ENCODE results near the gene RUNX1. TPM values are rescaled to one million over a fixed set of nuclear protein-coding genes. Genes with fewer than 3 reads are reported as not detected.

Gene RUNX1
- total RNA-seq, 1 experiment from 2014 or later: 95.4 TPM

DNA sequence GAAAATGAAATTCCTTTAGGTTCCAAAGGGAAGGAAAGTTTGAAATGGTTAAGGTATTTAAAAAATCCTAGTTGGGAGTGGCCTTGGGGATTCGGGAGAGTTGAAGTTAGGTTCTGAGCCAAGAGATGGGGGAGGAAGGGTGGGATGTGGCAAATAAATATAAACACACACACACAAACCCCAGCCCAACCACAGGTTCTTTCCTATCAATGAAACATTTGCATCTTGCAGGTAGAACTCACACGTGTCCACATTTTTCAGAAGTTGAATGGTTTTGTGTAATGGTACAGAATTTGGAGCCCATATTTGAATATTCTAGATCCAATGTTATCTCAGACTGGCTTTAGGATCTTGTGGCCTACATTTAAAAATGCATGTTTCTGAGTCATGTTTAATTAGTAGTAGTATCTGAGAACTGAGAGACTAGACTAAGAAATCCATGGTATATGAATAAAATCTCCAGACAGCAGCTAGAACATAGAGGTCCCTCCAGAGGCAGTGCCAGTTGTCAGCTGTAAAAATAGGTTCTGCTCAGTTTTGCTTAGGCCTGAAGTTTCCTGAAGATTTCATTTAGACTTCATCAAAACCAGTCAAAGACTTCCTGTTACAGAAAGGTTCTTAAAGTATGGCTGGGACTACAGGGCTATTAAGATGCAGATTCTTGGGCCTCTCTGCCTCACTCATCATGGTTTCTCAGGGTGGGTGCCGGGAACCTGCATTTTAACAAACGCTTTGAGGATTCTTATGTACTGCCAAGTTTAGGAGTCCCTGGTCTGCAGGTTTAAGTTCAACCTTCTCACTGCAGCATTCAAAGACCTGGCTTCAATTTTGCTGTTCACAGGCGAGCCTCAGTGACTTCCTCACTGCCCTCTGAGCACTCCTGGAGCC lies 21.3 kb downstream of the RUNX1 start:
- no TSS peak for BruUV-seq (replicated peaks)
- Mint-ChIP-seq H3K36me3 (ENCODE audit: insufficient read depth, unreplicated experiment) (peaks cover 9% of the 10 kb centered on the region), H3K27ac (ENCODE audit: unreplicated experiment) (no peak overlapping the region), H3K9me3 (ENCODE audit: low read depth, unreplicated experiment) (no peaks in the 10 kb centered on the region), H3K27me3 (ENCODE audit: unreplicated experiment) (no peaks in the 10 kb centered on the region), H3K4me1 (ENCODE audit: low read depth, unreplicated experiment) (no peaks in the 10 kb centered on the region), H3K4me3 (ENCODE audit: low read depth, unreplicated experiment) (no peak overlapping the region)
- no peak for DNase-seq
- CTCF ChIA-PET: interaction anchor here (0.6 kb wide), 1 partner anchor 373 kb away, joined by 4 read pairs; no protein-coding TSS in a partner anchor
- TF ChIP-seq, protein P1, sequence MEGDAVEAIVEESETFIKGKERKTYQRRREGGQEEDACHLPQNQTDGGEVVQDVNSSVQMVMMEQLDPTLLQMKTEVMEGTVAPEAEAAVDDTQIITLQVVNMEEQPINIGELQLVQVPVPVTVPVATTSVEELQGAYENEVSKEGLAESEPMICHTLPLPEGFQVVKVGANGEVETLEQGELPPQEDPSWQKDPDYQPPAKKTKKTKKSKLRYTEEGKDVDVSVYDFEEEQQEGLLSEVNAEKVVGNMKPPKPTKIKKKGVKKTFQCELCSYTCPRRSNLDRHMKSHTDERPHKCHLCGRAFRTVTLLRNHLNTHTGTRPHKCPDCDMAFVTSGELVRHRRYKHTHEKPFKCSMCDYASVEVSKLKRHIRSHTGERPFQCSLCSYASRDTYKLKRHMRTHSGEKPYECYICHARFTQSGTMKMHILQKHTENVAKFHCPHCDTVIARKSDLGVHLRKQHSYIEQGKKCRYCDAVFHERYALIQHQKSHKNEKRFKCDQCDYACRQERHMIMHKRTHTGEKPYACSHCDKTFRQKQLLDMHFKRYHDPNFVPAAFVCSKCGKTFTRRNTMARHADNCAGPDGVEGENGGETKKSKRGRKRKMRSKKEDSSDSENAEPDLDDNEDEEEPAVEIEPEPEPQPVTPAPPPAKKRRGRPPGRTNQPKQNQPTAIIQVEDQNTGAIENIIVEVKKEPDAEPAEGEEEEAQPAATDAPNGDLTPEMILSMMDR (IDR thresholded peaks at IDR 0.05; ENCODE audit: unreplicated experiment): no peak
- intact Hi-C loops (cut with micrococcal nuclease; ENCODE audit: unreplicated experiment): no loop called here

DNA sequence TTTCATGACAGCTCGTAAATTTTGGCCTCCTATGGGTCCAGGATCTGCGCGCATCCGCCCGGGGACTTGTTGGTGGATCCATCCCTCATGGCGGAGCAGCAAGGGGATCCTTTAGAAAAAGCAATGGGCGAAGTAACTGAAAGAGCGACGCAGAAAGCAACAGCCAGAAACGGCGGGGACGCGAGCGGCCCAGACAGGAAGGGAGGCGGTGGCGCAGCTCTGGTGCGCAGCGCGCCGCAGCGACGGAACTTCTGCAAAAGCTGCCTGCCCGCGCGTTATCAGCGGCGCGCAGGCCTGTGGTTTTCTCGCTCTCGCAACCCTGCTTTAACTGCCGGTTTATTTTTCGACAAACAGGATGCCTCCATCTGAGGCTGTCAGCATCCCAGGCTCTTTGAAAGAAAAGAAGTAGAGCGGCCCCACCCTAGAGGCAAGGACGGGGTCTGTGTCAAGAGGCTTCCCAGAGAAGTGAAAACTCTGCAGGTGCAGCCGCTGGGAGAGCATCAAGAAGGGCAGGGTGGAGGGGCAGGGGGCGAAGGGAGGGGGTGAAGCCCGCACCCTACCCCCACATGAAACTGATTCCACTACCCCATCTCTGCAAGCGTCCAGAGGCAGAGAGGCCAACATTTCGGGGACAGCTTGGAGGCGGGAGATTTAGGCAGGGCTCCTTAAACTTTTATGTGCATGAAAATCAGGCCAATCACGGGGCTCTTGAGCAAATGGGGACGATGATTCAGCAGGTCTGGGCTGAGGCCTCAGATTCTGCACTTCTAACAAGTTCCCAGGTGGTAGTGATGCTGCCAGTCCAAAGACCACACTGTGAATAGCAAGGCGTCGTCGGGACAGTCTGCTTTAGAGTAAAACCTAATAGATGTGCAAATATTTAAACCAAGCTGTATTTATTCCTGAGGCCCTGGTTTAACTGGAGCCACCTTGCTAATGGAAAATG lies 22.2 kb downstream of the RUNX1 start:
- Mint-ChIP-seq H3K36me3 (ENCODE audit: insufficient read depth, unreplicated experiment) (peaks cover 9% of the 10 kb centered on the region), H3K4me3 (ENCODE audit: low read depth, unreplicated experiment) (no peak overlapping the region), H3K4me1 (ENCODE audit: low read depth, unreplicated experiment) (peaks cover 5% of the 10 kb centered on the region), H3K27me3 (ENCODE audit: unreplicated experiment) (no peaks in the 10 kb centered on the region), H3K27ac (ENCODE audit: unreplicated experiment) (no peak overlapping the region), H3K9me3 (ENCODE audit: low read depth, unreplicated experiment) (no peaks in the 10 kb centered on the region)
- TF ChIP-seq, protein P1 (IDR thresholded peaks at IDR 0.05; ENCODE audit: unreplicated experiment): no peak
- BruUV-seq (replicated peaks): no TSS peak
- no peak for DNase-seq
- intact Hi-C loops (cut with micrococcal nuclease; ENCODE audit: unreplicated experiment): no loop called here
- CTCF ChIA-PET: no interaction called here

DNA sequence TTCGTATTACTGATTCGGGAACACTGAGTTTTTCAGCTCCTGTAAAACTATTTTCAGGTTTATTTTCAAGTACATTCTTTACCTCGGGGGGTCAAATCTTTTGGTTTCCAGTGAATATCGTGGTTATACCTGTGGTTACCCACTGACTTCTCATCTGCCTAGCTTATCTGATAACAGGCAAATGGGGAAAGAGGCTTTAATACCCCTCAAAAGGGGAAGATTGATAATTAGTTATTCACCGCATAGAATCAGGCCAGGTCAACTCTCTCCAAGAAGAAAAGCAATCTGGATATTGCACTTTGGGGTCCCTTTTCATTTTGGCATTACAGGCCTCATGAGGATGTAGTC lies 23.0 kb downstream of the RUNX1 start:
- intact Hi-C loops (cut with micrococcal nuclease; ENCODE audit: unreplicated experiment): no loop called here
- TF ChIP-seq, protein P1 (IDR thresholded peaks at IDR 0.05; ENCODE audit: unreplicated experiment): no peak
- Mint-ChIP-seq H3K4me1 (ENCODE audit: low read depth, unreplicated experiment) (peaks cover 12% of the 10 kb centered on the region), H3K27ac (ENCODE audit: unreplicated experiment) (no peak overlapping the region), H3K9me3 (ENCODE audit: low read depth, unreplicated experiment) (no peaks in the 10 kb centered on the region), H3K27me3 (ENCODE audit: unreplicated experiment) (no peaks in the 10 kb centered on the region), H3K36me3 (ENCODE audit: insufficient read depth, unreplicated experiment) (peaks cover 9% of the 10 kb centered on the region), H3K4me3 (ENCODE audit: low read depth, unreplicated experiment) (no peak overlapping the region)
- CTCF ChIA-PET: no interaction called here
- no peak for DNase-seq
- BruUV-seq (replicated peaks): no TSS peak

DNA sequence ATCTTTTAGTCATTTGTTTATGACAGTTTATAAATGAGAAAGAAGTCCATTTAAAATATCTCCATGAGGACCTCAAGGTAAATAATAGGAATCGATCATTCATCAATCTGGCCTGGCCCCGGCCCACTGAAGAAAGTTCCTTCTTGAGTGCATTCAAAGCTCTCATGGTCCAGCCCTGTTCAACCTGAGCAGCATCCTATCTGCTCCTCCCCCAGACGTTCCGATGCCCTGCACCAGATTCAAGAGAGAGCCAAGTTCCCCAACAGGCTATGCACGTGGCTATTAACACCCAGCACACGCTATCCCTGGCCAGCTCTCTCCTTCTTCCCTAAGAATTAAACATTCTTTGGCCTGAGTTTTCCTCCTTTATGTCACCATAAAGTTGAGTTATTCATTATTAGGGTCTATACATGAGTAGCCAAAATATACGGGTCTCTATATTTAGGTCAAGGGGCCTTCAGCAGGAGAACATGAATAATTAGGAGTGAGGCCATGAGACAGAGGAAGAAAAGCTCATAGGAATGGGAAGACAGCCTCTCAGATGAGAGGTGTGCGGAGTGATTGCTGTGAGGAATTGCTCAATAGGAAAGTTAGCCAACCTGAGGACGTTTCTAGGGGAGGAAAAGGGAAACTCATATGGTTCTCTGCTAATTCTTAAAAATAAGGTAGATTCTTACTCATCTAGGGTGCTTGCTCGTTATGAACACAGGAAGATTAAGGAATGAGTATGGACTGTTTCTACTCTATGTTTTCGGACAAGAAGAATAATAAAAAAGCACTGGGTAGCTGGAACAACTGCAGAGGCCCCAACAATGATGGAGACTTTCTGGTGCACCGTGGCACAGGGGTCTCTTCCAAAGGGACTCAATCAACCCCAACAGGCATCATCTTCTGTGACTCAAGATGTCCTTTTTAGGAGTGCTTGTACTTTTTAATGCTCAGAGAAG lies 23.6 kb downstream of the RUNX1 start:
- Mint-ChIP-seq H3K4me3 (ENCODE audit: low read depth, unreplicated experiment) (no peak overlapping the region), H3K27me3 (ENCODE audit: unreplicated experiment) (no peaks in the 10 kb centered on the region), H3K36me3 (ENCODE audit: insufficient read depth, unreplicated experiment) (peaks cover 9% of the 10 kb centered on the region), H3K9me3 (ENCODE audit: low read depth, unreplicated experiment) (no peaks in the 10 kb centered on the region), H3K4me1 (ENCODE audit: low read depth, unreplicated experiment) (peaks cover 16% of the 10 kb centered on the region), H3K27ac (ENCODE audit: unreplicated experiment) (no peak overlapping the region)
- intact Hi-C loops (cut with micrococcal nuclease; ENCODE audit: unreplicated experiment): no loop called here
- no TSS peak for BruUV-seq (replicated peaks)
- TF ChIP-seq, protein P1 (IDR thresholded peaks at IDR 0.05; ENCODE audit: unreplicated experiment): no peak
- no peak for DNase-seq
- CTCF ChIA-PET: no interaction called here
